HepG2 (cell line): ENCODE results near the gene RFX2. TPM values are rescaled to one million over a fixed set of nuclear protein-coding genes. Genes with fewer than 3 reads are reported as not detected.

Experiments
- ELK4 ChIP-seq: sonication (generic); formaldehyde crosslinking; IDR thresholded peaks from 2 replicates; pipeline ENCODE4 v1.9.0; 2021; ENCODE audit warnings: missing genetic modification reagents, borderline replicate concordance
- GATAD1 ChIP-seq: IDR thresholded peaks from 2 replicates; pipeline ENCODE4 v1.6.1; 2016; ENCODE audit warnings: missing genetic modification reagents, missing compliant biosample characterization
- GMEB1 ChIP-seq: sonication (generic); formaldehyde crosslinking; IDR thresholded peaks from 2 replicates; pipeline ENCODE4 v1.5.1; 2020; ENCODE audit warnings: missing genetic modification reagents, mild to moderate bottlenecking, borderline replicate concordance
- HIC2 ChIP-seq: sonication (generic); formaldehyde crosslinking; IDR thresholded peaks from 2 replicates; pipeline ENCODE4 v1.9.0; 2022; ENCODE audit warnings: low read depth, missing genetic modification reagents
- HMGXB4 ChIP-seq, 2 experiments: sonication (generic) in 1 of 2; formaldehyde crosslinking in 1 of 2; IDR thresholded peaks; 2 replicates each; pipeline versions ENCODE4 v1.4.0 to v1.6.1; 2018 to 2020; ENCODE audit warnings: missing genetic modification reagents in 2 of 2, borderline replicate concordance in 1 of 2, low read depth in 1 of 2, mild to moderate bottlenecking in 1 of 2, missing biosample characterization in 1 of 2
- HOXA3 ChIP-seq: sonication (generic); formaldehyde crosslinking; IDR thresholded peaks from 2 replicates; pipeline ENCODE4 v1.5.0; 2020; ENCODE audit warnings: missing genetic modification reagents
- NFIC ChIP-seq: IDR thresholded peaks from 2 replicates; pipeline ENCODE4 v1.6.1; 2012; ENCODE audit warnings: mild to moderate bottlenecking, low read length, inconsistent platforms
- PHF21A ChIP-seq: sonication (generic); formaldehyde crosslinking; IDR thresholded peaks from 2 replicates; pipeline ENCODE4 v1.5.0; 2020; ENCODE audit warnings: mild to moderate bottlenecking, missing genetic modification reagents
- PLRG1 ChIP-seq: fragments of 450-650 bp; conservative IDR thresholded peaks from 2 replicates; pipeline ENCODE4 v1.6.1; 2016
- RARG ChIP-seq: sonication (generic); formaldehyde crosslinking; IDR thresholded peaks from 2 replicates; pipeline ENCODE4 v1.4.0; 2020; ENCODE audit warnings: low read depth, mild to moderate bottlenecking, missing genetic modification reagents
- SMARCC2 ChIP-seq: fragments of 450-650 bp; IDR thresholded peaks from 2 replicates; pipeline ENCODE4 v1.6.1; 2017; ENCODE audit warnings: antibody characterized with exemption, mild to moderate bottlenecking
- TBX2 ChIP-seq: sonication (generic); formaldehyde crosslinking; IDR thresholded peaks from 2 replicates; pipeline ENCODE4 v1.5.0; 2020; ENCODE audit warnings: missing genetic modification reagents, mild to moderate bottlenecking, borderline replicate concordance
- TGIF2 ChIP-seq: IDR thresholded peaks from 2 replicates; pipeline ENCODE4 v1.6.1; 2016; ENCODE audit warnings: control low read depth, missing compliant biosample characterization
- THAP11 ChIP-seq: IDR thresholded peaks from 2 replicates; pipeline ENCODE4 v1.6.1; 2016; ENCODE audit warnings: missing biosample characterization, missing genetic modification reagents
- ZBTB2 ChIP-seq: sonication (generic); formaldehyde crosslinking; IDR thresholded peaks from 2 replicates; pipeline ENCODE4 v1.8.0; 2022; ENCODE audit warnings: low read depth, missing genetic modification reagents
- ZNF382 ChIP-seq: sonication (generic); formaldehyde crosslinking; IDR thresholded peaks from 2 replicates; pipeline ENCODE4 v1.5.0; 2020; ENCODE audit warnings: missing genetic modification reagents, mild to moderate bottlenecking, borderline replicate concordance
- ZNF547 ChIP-seq: sonication (generic); formaldehyde crosslinking; IDR thresholded peaks from 2 replicates; pipeline ENCODE4 v1.5.1; 2020; ENCODE audit warnings: mild to moderate bottlenecking, missing genetic modification reagents
- ZNF552 ChIP-seq: sonication (generic); formaldehyde crosslinking; IDR thresholded peaks from 2 replicates; pipeline ENCODE4 v1.9.0; 2022; ENCODE audit warnings: missing genetic modification reagents, mild to moderate bottlenecking, borderline replicate concordance
- ZNF749 ChIP-seq: sonication (generic); formaldehyde crosslinking; IDR thresholded peaks from 2 replicates; pipeline ENCODE4 v1.8.0; 2022; ENCODE audit warnings: mild to moderate bottlenecking, missing genetic modification reagents, moderate library complexity, borderline replicate concordance
- ZSCAN31 ChIP-seq: sonication (generic); formaldehyde crosslinking; IDR thresholded peaks from 2 replicates; pipeline ENCODE4 v1.5.0; 2020; ENCODE audit warnings: low read depth, mild to moderate bottlenecking, missing genetic modification reagents
- polyA plus RNA-seq, 8 experiments: library from polyadenylated mRNA; depleted of rRNA in 3 of 8; stranded (reverse) in 7 of 8; unstranded in 1 of 8; fragments of >200 nt; fragmentation: Illumina TruSeq in 4 of 8; extraction: Trizol in 4 of 8; gene quantifications; 2 replicates each; pipeline versions ENCODE4 v1.2.1 to v1.2.3, GENCODE V29; 2011 to 2016; ENCODE audit warnings: low read depth in 4 of 8, missing spikeins in 1 of 8, mixed read lengths in 1 of 8; ENCODE audit not compliant: insufficient read depth in 1 of 8
- total RNA-seq, 5 experiments: library from RNA; depleted of rRNA; stranded (reverse); fragments of >200 nt; fragmentation: Illumina TruSeq; extraction: Trizol; gene quantifications; 2 replicates each; pipeline ENCODE4 v1.2.3, GENCODE V29; 2016; ENCODE audit warnings: low read depth in 1 of 5

Gene RFX2
- total and polyA plus RNA-seq, 2 of the 13 experiments (the other 11 are each of a cell fraction or from before 2014, with no cell fraction given), result 2.8 to 3.3 TPM

GRCh38 chr19:5974721-5975387, 135.4 kb downstream of the RFX2 start (continued):
- 0 out of 2 replicates have a peak, but pooled peaks have one; percentile 32 for TF ChIP-seq ZNF547 (CRISPR knock-in tag)
- TF ChIP-seq HIC2 (CRISPR knock-in tag), result peak; percentile 41; the same call in 1 of the 2 replicates
- TF ChIP-seq THAP11 (CRISPR knock-in tag), result peak; percentile 57
- no peak for TF ChIP-seq ZSCAN31 (CRISPR knock-in tag)
- no peak for TF ChIP-seq ZNF749
- TF ChIP-seq RARG (CRISPR knock-in tag), result no peak
- TF ChIP-seq PLRG1, result no peak
- TF ChIP-seq PHF21A (CRISPR knock-in tag), result peak; percentile 91
- no peak for TF ChIP-seq ELK4
- TF ChIP-seq NFIC, result no peak
- no peak for TF ChIP-seq ZNF382
- TF ChIP-seq ZBTB2 (CRISPR knock-in tag), result no peak
- peak; percentile 72; the same call in 1 of the 2 replicates for TF ChIP-seq TBX2 (CRISPR knock-in tag)
- peak in 1 of 2 experiments; percentile 73; a peak in 1 of 4 replicates for TF ChIP-seq HMGXB4 (CRISPR knock-in tag; IDR thresholded peaks at IDR 0.05; ENCODE audit: borderline replicate concordance in 1 of 2, low read depth in 1 of 2)
- peak; percentile 76; the same call in 1 of the 2 replicates for TF ChIP-seq HOXA3 (CRISPR knock-in tag)
- TF ChIP-seq TGIF2 (CRISPR knock-in tag), result peak; percentile 53; the same call in 1 of the 2 replicates
- TF ChIP-seq GATAD1 (CRISPR knock-in tag), result peak; percentile 45
- TF ChIP-seq ZNF552 (CRISPR knock-in tag), result no peak
- TF ChIP-seq SMARCC2, result no peak
- TF ChIP-seq GMEB1 (CRISPR knock-in tag), result no peak; the same call in 1 of the 2 replicates
